Epithelial cell of esophagus (primary cell): ENCODE data around the gene GPSM1.

ENCODE experiments used
- DNase-seq: peaks from one replicate; pipeline ENCODE4 v3.0.0; 2010; ENCODE audit warnings: low read depth
- H3K4me3 ChIP-seq: 2 replicates; pipeline ENCODE4 v1.5.1; 2011; ENCODE audit warnings: mild to moderate bottlenecking, low read length, control low read depth
- TF ChIP-seq, protein P1 (sequence below): IDR thresholded peaks from 2 replicates; pipeline ENCODE4 v1.5.1; 2011; ENCODE audit warnings: low read depth, mild to moderate bottlenecking, low read length, control low read depth, inconsistent platforms; ENCODE audit not compliant: insufficient read depth; ENCODE audit errors: missing control alignments

The GPSM1 gene

DNA sequence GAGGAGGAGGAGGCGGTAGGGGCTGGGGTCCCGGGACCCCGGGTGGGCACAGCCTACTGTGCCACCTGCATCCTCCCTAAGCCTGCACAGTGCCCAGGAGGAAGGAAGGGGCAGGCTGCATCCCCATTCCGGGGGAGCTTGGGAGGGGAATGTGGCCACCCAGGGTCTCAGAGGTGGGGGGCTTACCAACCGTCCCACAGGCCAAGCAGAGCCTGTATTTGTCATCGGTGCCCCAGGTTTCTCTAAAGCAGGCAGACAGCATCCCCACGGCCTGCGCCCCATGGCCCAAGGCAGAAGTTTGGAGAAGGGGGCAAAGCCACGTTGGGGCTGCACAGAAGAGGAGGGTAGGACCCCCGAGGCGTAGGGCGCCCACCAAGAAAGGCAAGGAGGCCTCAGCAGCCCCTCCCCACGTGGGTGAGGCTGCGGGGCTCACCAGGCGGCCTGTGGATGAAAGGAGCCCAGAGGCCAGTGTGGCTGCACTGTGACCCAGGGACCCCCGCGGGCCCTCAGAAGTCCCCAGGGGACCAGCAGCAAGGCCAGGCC is 507 bp upstream of the GPSM1 start:
- H3K4me3 ChIP-seq = no peak overlapping the region
- no peak for DNase-seq
- TF ChIP-seq, protein P1, sequence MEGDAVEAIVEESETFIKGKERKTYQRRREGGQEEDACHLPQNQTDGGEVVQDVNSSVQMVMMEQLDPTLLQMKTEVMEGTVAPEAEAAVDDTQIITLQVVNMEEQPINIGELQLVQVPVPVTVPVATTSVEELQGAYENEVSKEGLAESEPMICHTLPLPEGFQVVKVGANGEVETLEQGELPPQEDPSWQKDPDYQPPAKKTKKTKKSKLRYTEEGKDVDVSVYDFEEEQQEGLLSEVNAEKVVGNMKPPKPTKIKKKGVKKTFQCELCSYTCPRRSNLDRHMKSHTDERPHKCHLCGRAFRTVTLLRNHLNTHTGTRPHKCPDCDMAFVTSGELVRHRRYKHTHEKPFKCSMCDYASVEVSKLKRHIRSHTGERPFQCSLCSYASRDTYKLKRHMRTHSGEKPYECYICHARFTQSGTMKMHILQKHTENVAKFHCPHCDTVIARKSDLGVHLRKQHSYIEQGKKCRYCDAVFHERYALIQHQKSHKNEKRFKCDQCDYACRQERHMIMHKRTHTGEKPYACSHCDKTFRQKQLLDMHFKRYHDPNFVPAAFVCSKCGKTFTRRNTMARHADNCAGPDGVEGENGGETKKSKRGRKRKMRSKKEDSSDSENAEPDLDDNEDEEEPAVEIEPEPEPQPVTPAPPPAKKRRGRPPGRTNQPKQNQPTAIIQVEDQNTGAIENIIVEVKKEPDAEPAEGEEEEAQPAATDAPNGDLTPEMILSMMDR = no peak

DNA sequence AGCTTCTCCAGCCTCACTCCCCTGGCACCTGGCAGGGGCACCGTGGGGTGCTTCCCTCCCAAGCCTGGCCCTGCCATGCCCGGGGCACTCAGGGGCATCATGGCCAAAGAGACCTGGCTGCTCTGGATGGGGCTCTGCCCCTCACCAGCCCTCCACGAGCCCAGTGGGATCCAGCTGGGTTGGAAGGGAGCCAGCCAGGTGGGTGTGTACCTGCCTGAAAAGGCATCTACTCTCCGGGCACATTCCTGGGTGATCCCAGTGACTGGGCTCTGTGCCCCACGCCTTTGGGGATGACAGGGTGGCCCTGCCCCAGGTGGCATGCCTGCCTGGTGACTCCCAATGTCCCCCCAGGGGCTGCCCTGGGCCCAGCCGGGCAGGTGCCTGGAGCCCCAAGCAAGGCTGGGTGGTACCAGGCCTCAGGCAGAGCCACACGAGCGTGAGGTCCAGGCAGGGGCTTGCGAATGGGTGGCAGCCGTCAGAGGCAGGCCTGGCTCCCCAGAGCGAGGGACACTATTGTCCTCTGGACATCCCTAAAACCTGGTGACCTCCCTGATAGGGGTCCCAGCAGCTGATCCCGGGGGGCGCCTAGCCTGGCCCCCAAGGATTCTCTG is 777 bp downstream of the GPSM1 start:
- TF ChIP-seq, protein P1 = no peak
- peak overlapping the region; percentile 56 for H3K4me3 ChIP-seq
- peak; percentile 55 for DNase-seq

DNA sequence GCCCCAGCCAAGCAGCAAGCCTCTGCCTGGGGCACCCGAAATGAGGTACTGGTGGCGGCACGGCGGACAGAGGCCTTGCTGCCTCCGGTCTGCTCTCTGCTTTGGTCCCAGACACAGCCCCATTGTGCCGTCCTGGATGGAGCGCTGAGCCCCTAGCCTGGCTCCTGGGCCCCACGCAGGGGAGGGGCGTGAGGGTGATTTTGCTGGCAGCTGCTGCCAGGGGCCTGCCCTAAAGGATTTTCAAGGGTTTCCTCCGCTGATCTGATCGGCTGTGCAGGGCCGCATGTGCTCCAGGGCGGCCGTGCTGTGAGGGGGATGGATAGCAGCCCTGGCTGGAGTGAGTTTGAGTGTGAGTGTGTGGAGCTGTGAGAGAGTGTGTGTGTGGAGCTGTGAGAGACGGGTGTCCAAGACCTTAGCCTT is 1.3 kb downstream of the GPSM1 start:
- TF ChIP-seq, protein P1 = no peak
- H3K4me3 ChIP-seq = peak overlapping the region; percentile 56
- no peak for DNase-seq

DNA sequence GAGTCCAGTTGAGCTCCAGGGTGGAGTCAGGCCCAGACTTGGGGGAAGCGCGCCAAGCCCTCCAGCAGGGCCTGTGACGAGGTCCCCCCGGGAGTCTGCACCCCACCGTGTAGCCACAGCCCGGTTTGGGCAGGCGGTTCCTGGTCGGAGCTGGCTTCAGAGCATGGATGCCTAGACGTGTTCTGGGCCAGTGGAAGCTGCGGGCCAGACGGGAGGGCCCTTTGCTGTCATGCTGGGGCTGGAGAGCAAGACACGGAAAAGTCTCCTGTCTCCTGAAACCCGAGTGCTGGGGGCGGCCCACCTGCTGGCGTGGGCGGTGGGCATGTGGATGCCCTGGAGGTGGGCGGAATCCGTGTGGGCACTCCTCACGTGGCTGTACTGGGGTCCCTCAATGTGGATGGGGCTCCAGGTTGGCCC is 1.9 kb downstream of the GPSM1 start:
- H3K4me3 ChIP-seq = no peak overlapping the region
- TF ChIP-seq, protein P1 = no peak
- DNase-seq = no peak

DNA sequence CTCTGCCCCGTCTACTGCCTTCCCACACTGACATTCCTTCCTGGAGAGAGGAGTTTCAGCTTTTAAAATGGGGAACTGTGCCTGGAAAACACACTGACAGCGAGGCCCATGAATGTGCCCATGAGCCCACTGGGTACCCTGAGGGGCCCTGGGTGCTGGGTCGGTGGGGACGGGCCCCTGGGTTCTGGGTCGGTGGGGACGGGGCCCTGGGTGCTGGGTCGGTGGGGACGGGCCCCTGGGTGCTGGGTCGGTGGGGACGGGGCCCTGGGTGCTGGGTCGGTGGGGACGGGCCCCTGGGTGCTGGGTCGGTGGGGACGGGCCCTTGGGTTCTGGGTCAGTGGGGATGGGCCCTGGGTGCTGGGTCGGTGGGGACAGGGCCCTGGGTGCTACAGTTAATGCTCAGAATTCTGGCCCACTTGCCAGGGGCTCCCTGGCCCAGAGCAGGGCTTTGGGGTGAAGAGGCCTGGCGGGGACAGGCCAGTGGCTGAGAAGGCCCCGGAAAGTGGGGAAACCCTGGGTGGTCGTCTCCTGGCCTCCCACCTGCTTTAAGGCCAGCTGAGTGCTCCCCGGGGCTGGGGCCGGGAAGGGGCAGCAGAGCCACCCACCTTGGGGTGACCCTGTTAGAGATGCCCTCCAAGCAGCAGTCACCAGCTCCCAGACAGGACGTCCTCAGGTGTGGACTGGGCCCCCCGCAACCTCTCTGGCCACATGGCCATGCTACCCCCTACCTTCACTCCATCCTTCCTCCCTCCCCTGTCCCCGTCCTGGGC is 2.5 kb downstream of the GPSM1 start:
- no peak overlapping the region for H3K4me3 ChIP-seq
- TF ChIP-seq, protein P1 = no peak

DNA sequence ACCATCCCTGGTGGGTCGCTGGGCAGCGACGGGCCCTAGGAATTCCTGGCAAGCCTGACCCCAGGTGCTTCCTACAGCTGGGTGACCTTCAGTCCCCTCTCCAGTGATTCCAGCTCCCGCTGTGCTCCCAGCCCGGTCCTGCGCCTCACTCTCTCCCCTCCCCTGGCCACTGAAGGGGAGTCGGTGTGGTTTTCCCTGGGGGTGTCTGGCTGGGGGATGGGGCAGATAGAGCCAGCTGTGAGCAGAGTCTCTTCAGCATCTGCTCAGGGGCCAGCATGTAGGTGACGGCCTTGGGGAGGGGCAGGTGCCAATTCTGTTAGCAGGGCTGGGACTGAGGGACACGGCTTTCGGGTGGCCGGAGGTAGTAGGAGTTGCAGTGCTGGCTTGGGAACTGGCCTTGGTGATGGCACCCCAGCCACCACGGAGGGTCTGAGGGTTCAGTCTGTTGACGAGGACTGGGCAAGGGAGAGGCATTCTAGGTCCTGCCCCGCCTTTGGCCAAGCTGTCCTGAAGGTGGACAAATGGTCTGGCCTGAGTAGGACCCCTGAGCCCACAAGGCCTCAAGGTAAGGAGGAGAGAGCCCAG is 3.2 kb downstream of the GPSM1 start:
- TF ChIP-seq, protein P1 = no peak
- no peak overlapping the region for H3K4me3 ChIP-seq
- DNase-seq = no peak

More for the DNA sequence above, 2.5 kb downstream of the GPSM1 start:
- DNase-seq = no peak
